ENCODE results near the gene RBM10.

RBM10 gene

GRCh38 chrX:47146121-47146935 lies 1.3 kb downstream of the RBM10 start:
- Histone ChIP-seq H3K9me3 (ENCODE audit: control insufficient read depth, insufficient read depth, low read length) (no peaks in the 10 kb centered on the region), H3K4me2 (ENCODE audit: low read length) (peak overlapping the region; percentile 77), H3K36me3 (ENCODE audit: control insufficient read depth, low read length) (peaks cover 52% of the 10 kb centered on the region), H3K4me1 (ENCODE audit: control insufficient read depth, low read length) (peaks cover 22% of the 10 kb centered on the region), H3K27ac (ENCODE audit: low read depth, low read length) (peak overlapping the region; percentile 95), H3K27me3 (ENCODE audit: control insufficient read depth, low read length) (no peaks in the 10 kb centered on the region), H4K20me1 (ENCODE audit: control insufficient read depth, insufficient read depth, low read depth, low read length) (0 out of 2 replicates have a peak, but pooled peaks cover 4% of the 10 kb centered on the region), H3F3A (ENCODE audit: control insufficient read depth, insufficient read depth) (no peaks in the 10 kb centered on the region), H3K9me2 (replicated peaks; ENCODE audit: control insufficient read depth, low read length) (no peaks in the 10 kb centered on the region), H3K4me3 (ENCODE audit: low read length) (peak overlapping the region; percentile 91), H3K79me2 (ENCODE audit: control insufficient read depth, low read length) (peaks cover 87% of the 10 kb centered on the region)
- TF ChIP-seq, protein P1, sequence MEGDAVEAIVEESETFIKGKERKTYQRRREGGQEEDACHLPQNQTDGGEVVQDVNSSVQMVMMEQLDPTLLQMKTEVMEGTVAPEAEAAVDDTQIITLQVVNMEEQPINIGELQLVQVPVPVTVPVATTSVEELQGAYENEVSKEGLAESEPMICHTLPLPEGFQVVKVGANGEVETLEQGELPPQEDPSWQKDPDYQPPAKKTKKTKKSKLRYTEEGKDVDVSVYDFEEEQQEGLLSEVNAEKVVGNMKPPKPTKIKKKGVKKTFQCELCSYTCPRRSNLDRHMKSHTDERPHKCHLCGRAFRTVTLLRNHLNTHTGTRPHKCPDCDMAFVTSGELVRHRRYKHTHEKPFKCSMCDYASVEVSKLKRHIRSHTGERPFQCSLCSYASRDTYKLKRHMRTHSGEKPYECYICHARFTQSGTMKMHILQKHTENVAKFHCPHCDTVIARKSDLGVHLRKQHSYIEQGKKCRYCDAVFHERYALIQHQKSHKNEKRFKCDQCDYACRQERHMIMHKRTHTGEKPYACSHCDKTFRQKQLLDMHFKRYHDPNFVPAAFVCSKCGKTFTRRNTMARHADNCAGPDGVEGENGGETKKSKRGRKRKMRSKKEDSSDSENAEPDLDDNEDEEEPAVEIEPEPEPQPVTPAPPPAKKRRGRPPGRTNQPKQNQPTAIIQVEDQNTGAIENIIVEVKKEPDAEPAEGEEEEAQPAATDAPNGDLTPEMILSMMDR (IDR thresholded peaks at IDR 0.05; ENCODE audit: low read depth, low read length, poor library complexity, severe bottlenecking): no peak
- no peak for TF ChIP-seq EZH2phosphoT487 (IDR thresholded peaks at IDR 0.05; ENCODE audit: borderline replicate concordance, low read length)

- H3K79me2 ChIP-seq (ENCODE audit: control insufficient read depth, low read length): peaks cover 91% of the 10 kb centered on the region
- no peak for TF ChIP-seq EZH2phosphoT487 (IDR thresholded peaks at IDR 0.05; ENCODE audit: borderline replicate concordance, low read length)
- TF ChIP-seq, protein P1 (IDR thresholded peaks at IDR 0.05; ENCODE audit: low read depth, low read length, poor library complexity, severe bottlenecking): no peak
- peak overlapping the region; percentile 91 for H3K4me3 ChIP-seq (ENCODE audit: low read length)
- H3K9me3 ChIP-seq (ENCODE audit: control insufficient read depth, insufficient read depth, low read length): no peaks in the 10 kb centered on the region
- no peaks in the 10 kb centered on the region for H3K27me3 ChIP-seq (ENCODE audit: control insufficient read depth, low read length)
- no peaks in the 10 kb centered on the region for H3F3A ChIP-seq (ENCODE audit: control insufficient read depth, insufficient read depth)
- no peaks in the 10 kb centered on the region for H3K9me2 ChIP-seq (replicated peaks; ENCODE audit: control insufficient read depth, low read length)
- peak overlapping the region; percentile 77 for H3K4me2 ChIP-seq (ENCODE audit: low read length)
- peaks cover 55% of the 10 kb centered on the region for H3K36me3 ChIP-seq (ENCODE audit: control insufficient read depth, low read length)
- H3K4me1 ChIP-seq (ENCODE audit: control insufficient read depth, low read length): peaks cover 22% of the 10 kb centered on the region
- no peak overlapping the region for H3K27ac ChIP-seq (ENCODE audit: low read depth, low read length)
- H4K20me1 ChIP-seq (ENCODE audit: control insufficient read depth, insufficient read depth, low read depth, low read length): 0 out of 2 replicates have a peak, but pooled peaks cover 4% of the 10 kb centered on the region
These were observed 2.2 kb downstream of the RBM10 start for GRCh38 chrX:47146936-47147859.

DNA sequence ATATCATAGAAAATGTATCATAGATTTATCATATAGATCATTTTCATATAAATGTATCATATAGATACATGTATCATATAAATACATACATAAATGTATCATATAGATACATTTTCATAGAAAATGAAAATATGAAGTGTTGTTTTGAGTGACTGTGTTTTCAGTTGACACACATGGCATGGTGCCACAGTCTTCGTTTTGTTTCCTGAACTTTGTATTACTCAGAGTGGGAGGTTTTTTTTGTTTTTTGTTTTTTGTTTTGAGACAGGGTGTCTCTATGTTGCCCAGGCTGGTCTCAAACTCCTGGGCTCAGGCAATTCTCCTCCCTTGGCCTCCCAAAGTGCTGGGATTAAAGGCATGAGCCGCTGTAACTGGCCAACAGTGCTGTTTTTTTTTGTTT lies 3.9 kb downstream of the RBM10 start:
- Histone ChIP-seq H3K27ac (ENCODE audit: low read depth, low read length) (no peak overlapping the region), H3K27me3 (ENCODE audit: control insufficient read depth, low read length) (no peaks in the 10 kb centered on the region), H3K36me3 (ENCODE audit: control insufficient read depth, low read length) (peaks cover 49% of the 10 kb centered on the region), H3K4me1 (ENCODE audit: control insufficient read depth, low read length) (peaks cover 16% of the 10 kb centered on the region), H3K4me3 (ENCODE audit: low read length) (no peak overlapping the region), H3F3A (ENCODE audit: control insufficient read depth, insufficient read depth) (no peaks in the 10 kb centered on the region), H4K20me1 (ENCODE audit: control insufficient read depth, insufficient read depth, low read depth, low read length) (no peaks in the 10 kb centered on the region), H3K4me2 (ENCODE audit: low read length) (no peak overlapping the region), H3K79me2 (ENCODE audit: control insufficient read depth, low read length) (peaks cover 91% of the 10 kb centered on the region), H3K9me2 (replicated peaks; ENCODE audit: control insufficient read depth, low read length) (no peaks in the 10 kb centered on the region), H3K9me3 (ENCODE audit: control insufficient read depth, insufficient read depth, low read length) (no peaks in the 10 kb centered on the region)
- no peak for TF ChIP-seq EZH2phosphoT487 (IDR thresholded peaks at IDR 0.05; ENCODE audit: borderline replicate concordance, low read length)
- TF ChIP-seq, protein P1 (IDR thresholded peaks at IDR 0.05; ENCODE audit: low read depth, low read length, poor library complexity, severe bottlenecking): no peak
